Lung (tissue), 12 donors: Measurements from ENCODE around the gene HK1. TPM values are rescaled to one million over a fixed set of nuclear protein-coding genes. Genes with fewer than 3 reads are reported as not detected.

ENCODE experiments used
- ATAC-seq: fragments of 200-7000 bp; cut with Tn5 transposase; one replicate; pipeline ENCODE4 v1.9.1; 2020; ENCODE audit warnings: moderate number of reproducible peaks; ENCODE audit not compliant: insufficient read depth, low FRiP score
- DNase-seq, 3 donors: peaks; one replicate each; pipeline ENCODE4 v3.0.0-alpha.2; 2013 to 2017
- H3K27ac ChIP-seq, 2 donors: one replicate each; pipeline ENCODE4 v1.5.1; 2013; ENCODE audit warnings: mild to moderate bottlenecking in 2 of 2, moderate library complexity in 2 of 2, control low read depth in 1 of 2, inconsistent platforms in 1 of 2, low read depth in 1 of 2, low read length in 1 of 2
- H3K27me3 ChIP-seq, 3 donors: one replicate each; pipeline ENCODE4 v1.5.1; 2013; ENCODE audit warnings: low read length in 2 of 3; ENCODE audit not compliant: control insufficient read depth in 3 of 3, insufficient read depth in 3 of 3
- H3K36me3 ChIP-seq, 4 donors: one replicate each; pipeline ENCODE4 v1.5.1; 2013; ENCODE audit warnings: low read length in 4 of 4, mild to moderate bottlenecking in 1 of 4, moderate library complexity in 1 of 4; ENCODE audit not compliant: control insufficient read depth in 4 of 4, insufficient read depth in 4 of 4
- H3K4me1 ChIP-seq, 5 donors: one replicate each; pipeline ENCODE4 v1.5.1; 2013; ENCODE audit warnings: low read length in 5 of 5, mild to moderate bottlenecking in 2 of 5, moderate library complexity in 1 of 5; ENCODE audit not compliant: control insufficient read depth in 5 of 5, insufficient read depth in 5 of 5
- H3K4me3 ChIP-seq: one replicate; pipeline ENCODE4 v1.5.1; 2013; ENCODE audit warnings: mild to moderate bottlenecking, control low read depth, moderate library complexity
- H3K9ac ChIP-seq, 2 donors: one replicate each; pipeline ENCODE4 v1.5.1; 2013; ENCODE audit warnings: low read length in 2 of 2, control low read depth in 1 of 2; ENCODE audit not compliant: insufficient read depth in 1 of 2
- H3K9me3 ChIP-seq, 4 donors: one replicate each; pipeline ENCODE4 v1.5.1; 2013; ENCODE audit warnings: low read length in 3 of 4, mild to moderate bottlenecking in 1 of 4, moderate library complexity in 1 of 4; ENCODE audit not compliant: control insufficient read depth in 4 of 4, insufficient read depth in 3 of 4
- WGBS, 2 donors: extraction: QIAGEN DNeasy Blood & Tissue Kit; methylation state at CpG; one replicate each; pipeline ENCODE4 v1.1.7; 2013; 5-methylcytosine and 5-hydroxymethylcytosine counted together
- polyA plus RNA-seq, 2 donors: library from polyadenylated mRNA; stranded (reverse); fragments of 200-250 nt; gene quantifications; one replicate each; pipeline ENCODE4 v1.2.1, GENCODE V29; 2013
- total RNA-seq, 2 donors: library from RNA; depleted of rRNA in 1 of 2; stranded (reverse); fragments of >200 nt in 1 of 2; gene quantifications; one replicate each; pipeline ENCODE4 v1.2.1, GENCODE V29; 2014 to 2021
- TF ChIP-seq, protein P1 (sequence below): IDR thresholded peaks from 2 replicates; pipeline ENCODE4 v1.5.1; 2012; ENCODE audit warnings: mild to moderate bottlenecking; ENCODE audit errors: control extremely low read depth, extremely low read depth
- donor health status: control.
- donor health status: control.
- donor health status: Bipolar disorder and iron deficiency.
- donor health status: healthy.
- donor health status: DM: yes; HTN: yes; CAD: no.

The HK1 gene
- total and polyA plus RNA-seq, 4 donors: 33.6 to 120 (median 78.0) TPM

DNA sequence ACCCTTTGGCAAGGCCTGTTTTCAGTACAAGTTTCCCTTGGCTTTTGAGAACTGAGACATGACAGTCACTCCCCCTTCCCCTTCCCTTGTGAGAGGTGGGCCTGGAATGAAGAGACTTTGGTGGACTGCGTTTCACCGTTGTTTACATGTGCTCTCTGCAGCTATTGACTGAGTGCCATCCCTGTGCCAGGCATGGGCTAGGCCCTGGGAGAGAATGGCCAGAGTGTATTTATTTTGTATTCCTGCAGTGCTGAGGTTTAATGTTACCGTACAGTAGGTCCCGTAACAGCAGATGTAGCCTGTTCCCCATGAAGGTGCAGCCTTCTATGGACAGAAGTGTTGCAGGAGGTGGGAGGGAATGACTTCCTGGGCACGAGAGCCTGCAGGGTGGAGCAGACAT is 88.4 kb downstream of the HK1 start:
- TF ChIP-seq, protein P1, sequence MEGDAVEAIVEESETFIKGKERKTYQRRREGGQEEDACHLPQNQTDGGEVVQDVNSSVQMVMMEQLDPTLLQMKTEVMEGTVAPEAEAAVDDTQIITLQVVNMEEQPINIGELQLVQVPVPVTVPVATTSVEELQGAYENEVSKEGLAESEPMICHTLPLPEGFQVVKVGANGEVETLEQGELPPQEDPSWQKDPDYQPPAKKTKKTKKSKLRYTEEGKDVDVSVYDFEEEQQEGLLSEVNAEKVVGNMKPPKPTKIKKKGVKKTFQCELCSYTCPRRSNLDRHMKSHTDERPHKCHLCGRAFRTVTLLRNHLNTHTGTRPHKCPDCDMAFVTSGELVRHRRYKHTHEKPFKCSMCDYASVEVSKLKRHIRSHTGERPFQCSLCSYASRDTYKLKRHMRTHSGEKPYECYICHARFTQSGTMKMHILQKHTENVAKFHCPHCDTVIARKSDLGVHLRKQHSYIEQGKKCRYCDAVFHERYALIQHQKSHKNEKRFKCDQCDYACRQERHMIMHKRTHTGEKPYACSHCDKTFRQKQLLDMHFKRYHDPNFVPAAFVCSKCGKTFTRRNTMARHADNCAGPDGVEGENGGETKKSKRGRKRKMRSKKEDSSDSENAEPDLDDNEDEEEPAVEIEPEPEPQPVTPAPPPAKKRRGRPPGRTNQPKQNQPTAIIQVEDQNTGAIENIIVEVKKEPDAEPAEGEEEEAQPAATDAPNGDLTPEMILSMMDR: no peak
- Histone ChIP-seq H3K27me3 (no peaks in the 10 kb centered on the region), H3K9me3 (no peaks in the 10 kb centered on the region), H3K36me3 (peaks cover 13 to 46% (median 28%) of the 10 kb centered on the region in 4 donors), H3K4me3 (no peak overlapping the region), H3K4me1 (peaks cover 0 to 9% (median 3%) of the 10 kb centered on the region in 5 donors), H3K9ac (no peak overlapping the region), H3K27ac (no peak overlapping the region)
- DNase-seq (no peak), ATAC-seq (no peak)
- 90 to 94% methylated on average over 5 of the region's 5 CpGs for WGBS, 2 donors

DNA sequence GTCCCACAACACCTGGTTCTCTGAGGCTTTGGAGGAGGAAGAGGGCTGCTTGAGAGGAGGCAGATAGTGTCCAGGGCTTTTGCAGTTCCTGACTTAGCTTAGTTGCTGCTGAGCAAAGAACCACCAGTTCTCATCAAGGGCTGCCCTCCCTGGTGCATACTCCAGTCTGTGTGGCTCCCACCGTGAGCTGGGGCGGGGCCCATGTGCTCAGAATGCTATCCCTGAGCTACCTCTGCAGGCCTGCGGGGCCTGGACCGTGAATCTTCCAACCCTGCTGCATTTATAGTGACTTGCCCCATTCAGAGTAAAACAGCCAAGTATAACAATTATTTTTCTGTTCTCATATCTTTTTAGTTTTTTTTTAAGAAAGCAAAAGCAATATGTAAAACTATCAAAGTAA is 89.2 kb downstream of the HK1 start:
- TF ChIP-seq, protein P1: no peak
- no peaks in the 10 kb centered on the region for H3K9me3 ChIP-seq
- H3K9ac ChIP-seq: no peak overlapping the region
- no peak for DNase-seq
- ATAC-seq: no peak
- WGBS, 2 donors: 86 to 93% methylated on average over 4 of the region's 4 CpGs
- H3K27ac ChIP-seq: no peak overlapping the region
- peaks cover 0 to 7% (median 3%) of the 10 kb centered on the region in 5 donors for H3K4me1 ChIP-seq
- H3K27me3 ChIP-seq: no peaks in the 10 kb centered on the region
- H3K36me3 ChIP-seq: peaks cover 13 to 48% (median 28%) of the 10 kb centered on the region in 4 donors
- H3K4me3 ChIP-seq: no peak overlapping the region

DNA sequence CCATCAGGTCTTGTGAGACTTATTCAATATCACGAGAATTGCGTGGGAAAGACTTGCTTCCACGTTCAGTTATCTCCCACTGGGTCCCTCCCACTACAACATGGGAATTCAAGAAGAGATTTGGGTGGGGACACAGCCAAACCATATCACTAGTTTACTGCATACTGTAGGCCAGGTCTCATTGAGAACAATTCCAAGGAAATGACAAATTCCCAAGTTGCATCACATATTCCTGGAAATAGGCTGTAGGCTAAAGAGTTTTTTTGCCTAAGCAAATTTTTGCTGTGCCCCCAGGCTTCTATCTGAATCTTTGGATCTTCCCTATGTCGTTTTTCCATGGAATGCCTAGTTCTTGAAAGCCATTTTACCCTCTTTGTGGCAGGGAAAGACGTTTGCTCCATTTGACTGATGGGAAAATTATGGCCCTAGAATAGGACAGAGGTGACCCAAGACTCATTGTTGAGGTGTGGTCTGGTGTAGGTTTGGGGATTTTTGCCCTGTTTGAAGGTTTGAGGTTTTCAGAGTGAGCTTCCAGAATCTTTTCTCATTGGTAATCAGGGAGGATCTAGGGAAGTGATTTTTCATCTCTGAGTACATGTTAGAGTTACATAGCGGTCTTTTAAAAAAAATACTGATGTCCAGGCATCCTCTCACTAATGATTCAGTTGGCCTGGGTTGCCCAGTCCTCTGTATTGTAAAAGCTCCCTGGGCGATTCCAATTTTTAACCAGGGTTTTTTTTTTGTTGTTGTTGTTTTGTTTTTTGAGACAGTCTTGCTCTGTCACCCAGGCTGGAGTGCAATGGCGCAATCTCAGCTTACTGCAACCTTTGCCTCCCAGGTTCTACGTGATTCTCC is 94.1 kb downstream of the HK1 start:
- 87 to 89% methylated on average over 9 of the region's 9 CpGs for WGBS, 2 donors
- TF ChIP-seq, protein P1: no peak

More for the DNA sequence above, 94.1 kb downstream of the HK1 start:
- Histone ChIP-seq H3K4me3 (no peak overlapping the region), H3K4me1 (peaks cover 3 to 25% (median 13%) of the 10 kb centered on the region in 5 donors), H3K9ac (no peak overlapping the region), H3K36me3 (peaks cover 13 to 52% (median 21%) of the 10 kb centered on the region in 4 donors), H3K27ac (no peak overlapping the region), H3K9me3 (no peaks in the 10 kb centered on the region), H3K27me3 (no peaks in the 10 kb centered on the region)
- ATAC-seq (no peak), DNase-seq (no peak)
